Endothelial cell of umbilical vein (primary cell): ENCODE results near the gene IFNA10.
"Not testable (repeated sequence)": the region's sequence is repeated elsewhere in the genome, so short reads cannot be mapped to it uniquely, and the experiment has no call there.

Source experiments
- CTCF ChIP-seq, 2 donors: IDR thresholded peaks; 1 replicate in 1 of 2; 2 replicates in 1 of 2; pipeline ENCODE4 v1.5.1; 2011; ENCODE audit warnings: low read length in 2 of 2, mild to moderate bottlenecking in 2 of 2, moderate library complexity in 2 of 2, control low read depth in 1 of 2, inconsistent platforms in 1 of 2, low read depth in 1 of 2; ENCODE audit not compliant: insufficient read depth in 1 of 2; ENCODE audit errors: extremely low read depth in 1 of 2
- GATA2 ChIP-seq: IDR thresholded peaks from 2 replicates; pipeline ENCODE4 v1.7.0; 2011; ENCODE audit warnings: low read depth, mild to moderate bottlenecking, moderate library complexity, mixed read lengths, low read length; ENCODE audit not compliant: insufficient read length, insufficient read depth
- POLR2A ChIP-seq: IDR thresholded peaks from 2 replicates; pipeline ENCODE4 v1.6.1; 2012; ENCODE audit warnings: low read depth, mild to moderate bottlenecking, control low read depth, low read length
- POLR2AphosphoS5 ChIP-seq: IDR thresholded peaks from 2 replicates; pipeline ENCODE4 v1.6.1; 2012; ENCODE audit warnings: low read depth, mild to moderate bottlenecking, control low read depth, low read length, moderate library complexity; ENCODE audit not compliant: insufficient read depth
- TF ChIP-seq, protein P1 (sequence below): IDR thresholded peaks from 2 replicates; pipeline ENCODE4 v1.6.1; 2011; ENCODE audit not compliant: insufficient read depth, insufficient read length

- not testable (repeated sequence) for TF ChIP-seq CTCF (IDR thresholded peaks at IDR 0.05; ENCODE audit: extremely low read depth in 1 of 2, insufficient read depth in 1 of 2, low read depth in 1 of 2, low read length in 2 of 2); GATA2; POLR2AphosphoS5; POLR2A
- TF ChIP-seq, protein P1, sequence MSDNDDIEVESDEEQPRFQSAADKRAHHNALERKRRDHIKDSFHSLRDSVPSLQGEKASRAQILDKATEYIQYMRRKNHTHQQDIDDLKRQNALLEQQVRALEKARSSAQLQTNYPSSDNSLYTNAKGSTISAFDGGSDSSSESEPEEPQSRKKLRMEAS = not testable (repeated sequence)
These were observed 29.4 kb upstream of the IFNA10 start for GRCh38 chr9:21236360-21236714.
